ENCODE data around the gene MGMT.

Gene MGMT

GRCh38 chr10:129658376-129659072 is 191.5 kb downstream of the MGMT start:
- no peak for DNase-seq

- DNase-seq: no peak
Observed at GRCh38 chr10:129659508-129660268, 192.6 kb downstream of the MGMT start.

- DNase-seq: no peak
Observed at GRCh38 chr10:129660569-129660968, 193.5 kb downstream of the MGMT start.

- no peak for DNase-seq
Observed at GRCh38 chr10:129662426-129662825, 195.4 kb downstream of the MGMT start.

- no peak for DNase-seq
Observed at GRCh38 chr10:129670124-129670523, 203.1 kb downstream of the MGMT start.

- no peak for DNase-seq
Observed at GRCh38 chr10:129673292-129673691, 206.3 kb downstream of the MGMT start.

- no peak for DNase-seq
Observed at GRCh38 chr10:129675027-129675769, 208.2 kb downstream of the MGMT start.

GRCh38 chr10:129676014-129676413 is 209.0 kb downstream of the MGMT start:
- no peak for DNase-seq

- DNase-seq: no peak
Observed at GRCh38 chr10:129677377-129677927, 210.4 kb downstream of the MGMT start.

GRCh38 chr10:129678186-129678585 is 211.1 kb downstream of the MGMT start:
- no peak for DNase-seq

- no peak for DNase-seq
Observed at GRCh38 chr10:129679207-129679606, 212.2 kb downstream of the MGMT start.

- no peak for DNase-seq
Observed at GRCh38 chr10:129680661-129681344, 213.8 kb downstream of the MGMT start.

GRCh38 chr10:129681856-129682255 is 214.8 kb downstream of the MGMT start:
- DNase-seq: no peak

- DNase-seq: no peak
Observed at GRCh38 chr10:129683519-129683918, 216.5 kb downstream of the MGMT start.

- DNase-seq: no peak
Observed at GRCh38 chr10:129683920-129684319, 216.9 kb downstream of the MGMT start.

- DNase-seq: no peak
Observed at GRCh38 chr10:129685271-129685670, 218.2 kb downstream of the MGMT start.

GRCh38 chr10:129689671-129690071 is 222.6 kb downstream of the MGMT start:
- DNase-seq: peak; percentile 52

GRCh38 chr10:129690248-129691070 is 223.4 kb downstream of the MGMT start:
- no peak for DNase-seq

GRCh38 chr10:129692695-129693094 is 225.7 kb downstream of the MGMT start:
- DNase-seq: no peak

GRCh38 chr10:129693382-129693781 is 226.3 kb downstream of the MGMT start:
- DNase-seq: no peak

- DNase-seq: peak; percentile 56
Observed at GRCh38 chr10:129694184-129694583, 227.1 kb downstream of the MGMT start.
